Tibial nerve (tissue), 4 donors: Measurements from ENCODE around the gene PWWP2B. TPM values are rescaled to one million over a fixed set of nuclear protein-coding genes. Genes with fewer than 3 reads are reported as not detected.
"Not testable (repeated sequence)": the region's sequence is repeated elsewhere in the genome, so short reads cannot be mapped to it uniquely, and the experiment has no call there.

ENCODE experiments used
- DNase-seq, 2 donors: peaks; one replicate each; pipeline ENCODE4 v3.0.0-alpha.2; 2019; ENCODE audit warnings: low spot score in 2 of 2
- H3K27ac ChIP-seq, 4 donors: fragments of 200-600 bp; sonication (generic) in 3 of 4; one replicate each; pipeline ENCODE4 v1.5.1; 2017 to 2019; ENCODE audit warnings: mild to moderate bottlenecking in 1 of 4
- H3K27me3 ChIP-seq, 2 donors: fragments of 200-600 bp; sonication (generic) in 1 of 2; one replicate each; pipeline versions ENCODE4 v1.5.1 to v1.6.0; 2017 to 2019
- H3K36me3 ChIP-seq, 3 donors: fragments of 200-600 bp; sonication (generic); one replicate each; pipeline ENCODE4 v1.5.1; 2018 to 2019
- H3K4me1 ChIP-seq, 4 donors: fragments of 200-600 bp; sonication (generic) in 3 of 4; one replicate each; pipeline ENCODE4 v1.5.1; 2017 to 2019
- H3K4me3 ChIP-seq, 4 donors: fragments of 200-600 bp; sonication (generic) in 3 of 4; one replicate each; pipeline ENCODE4 v1.5.1; 2017 to 2019; ENCODE audit warnings: mild to moderate bottlenecking in 1 of 4, moderate library complexity in 1 of 4
- H3K9me3 ChIP-seq, 4 donors: fragments of 200-600 bp; sonication (generic) in 3 of 4; one replicate each; pipeline ENCODE4 v1.5.1; 2017 to 2019
- CTCF ChIP-seq, 5 experiments: fragments of 200-600 bp in 3 of 5; fragments of 450-650 bp in 2 of 5; sonication (generic) in 3 of 5; IDR thresholded peaks; one replicate each; pipeline ENCODE4 v1.5.1; 2016 to 2019; ENCODE audit warnings: antibody characterized with exemption in 5 of 5, mild to moderate bottlenecking in 3 of 5, moderate library complexity in 2 of 5
- EP300 ChIP-seq, 2 donors: sonication (generic); formaldehyde crosslinking; IDR thresholded peaks; one replicate each; pipeline ENCODE4 v1.6.1; 2017; ENCODE audit warnings: antibody characterized with exemption in 2 of 2, mild to moderate bottlenecking in 1 of 2
- POLR2A ChIP-seq, 2 donors: fragments of 450-650 bp; IDR thresholded peaks; one replicate each; pipeline ENCODE4 v1.6.1; 2017; ENCODE audit warnings: antibody characterized with exemption in 2 of 2, mild to moderate bottlenecking in 2 of 2, moderate library complexity in 2 of 2
- WGBS, 2 donors: methylation state at CpG; one replicate each; pipeline ENCODE4 v1.1.5; 2018; 5-methylcytosine and 5-hydroxymethylcytosine counted together
- total RNA-seq, 4 donors: library from RNA; depleted of rRNA; stranded (reverse); fragments of >200 nt; gene quantifications; one replicate each; pipeline ENCODE4 v1.1.0, GENCODE V29; 2016

The PWWP2B gene
- total RNA-seq, 4 donors from 2014 or later: 12.6 to 23.7 (median 15.1) TPM

DNA sequence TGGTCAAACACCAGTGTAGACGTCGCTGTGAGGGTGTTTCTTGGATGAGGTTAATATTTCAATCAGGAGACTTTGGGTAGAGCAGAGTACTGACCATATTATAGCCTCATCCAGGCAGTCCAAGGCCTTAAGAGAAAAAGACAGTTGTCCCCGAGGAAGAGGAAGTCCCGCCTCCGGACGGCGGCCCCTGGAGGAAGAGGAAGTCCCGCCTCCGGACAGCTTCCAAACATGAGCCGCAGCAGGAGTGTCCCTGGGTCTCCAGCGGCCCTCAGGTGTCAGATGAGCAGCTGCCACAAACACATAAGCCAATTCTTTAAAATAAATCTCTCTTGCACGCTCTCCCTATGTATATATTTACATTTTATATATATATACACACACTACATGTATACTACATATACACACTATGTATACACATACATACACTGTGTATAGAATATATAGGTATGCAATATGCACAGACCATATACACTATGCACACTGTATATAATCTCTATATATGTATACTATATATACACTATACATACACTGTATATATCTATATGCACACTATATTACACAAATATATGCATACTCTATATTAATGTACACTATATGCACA, 37.5 kb downstream of the PWWP2B start:
- Histone ChIP-seq H3K27me3 (no peaks in the 10 kb centered on the region), H3K36me3 (no peaks in the 10 kb centered on the region), H3K4me3 (no peak overlapping the region), H3K4me1 (peaks cover 0 to 9% (median 3%) of the 10 kb centered on the region in 4 donors), H3K9me3 (no peaks in the 10 kb centered on the region), H3K27ac (no peak overlapping the region)
- 51 to 71% methylated on average over 12 of the region's 12 CpGs for WGBS, 2 donors
- DNase-seq: no peak
- TF ChIP-seq CTCF (IDR thresholded peaks at IDR 0.05) (no peak), POLR2A (IDR thresholded peaks at IDR 0.05) (no peak), EP300 (IDR thresholded peaks at IDR 0.05) (no peak)

DNA sequence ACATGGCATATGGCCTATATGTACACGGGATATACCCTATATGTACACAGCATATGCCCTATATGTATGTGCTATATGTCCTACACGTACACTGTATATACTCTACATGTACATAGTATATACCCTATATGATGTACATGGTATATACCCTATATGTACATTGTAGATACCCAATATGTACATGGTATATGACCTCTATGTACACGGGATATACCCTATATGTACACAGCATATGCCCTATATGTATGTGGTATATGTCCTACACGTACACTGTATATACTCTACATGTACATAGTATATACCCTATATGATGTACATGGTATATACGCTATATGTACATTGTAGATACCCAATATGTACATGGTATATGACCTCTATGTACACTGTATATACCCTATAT, 38.3 kb downstream of the PWWP2B start:
- not testable (repeated sequence) for H3K4me1 ChIP-seq, DNase-seq, H3K36me3 ChIP-seq, H3K4me3 ChIP-seq, H3K9me3 ChIP-seq, H3K27ac ChIP-seq, H3K27me3 ChIP-seq
- WGBS, 2 donors: 93% methylated on average over 5 of the region's 5 CpGs

DNA sequence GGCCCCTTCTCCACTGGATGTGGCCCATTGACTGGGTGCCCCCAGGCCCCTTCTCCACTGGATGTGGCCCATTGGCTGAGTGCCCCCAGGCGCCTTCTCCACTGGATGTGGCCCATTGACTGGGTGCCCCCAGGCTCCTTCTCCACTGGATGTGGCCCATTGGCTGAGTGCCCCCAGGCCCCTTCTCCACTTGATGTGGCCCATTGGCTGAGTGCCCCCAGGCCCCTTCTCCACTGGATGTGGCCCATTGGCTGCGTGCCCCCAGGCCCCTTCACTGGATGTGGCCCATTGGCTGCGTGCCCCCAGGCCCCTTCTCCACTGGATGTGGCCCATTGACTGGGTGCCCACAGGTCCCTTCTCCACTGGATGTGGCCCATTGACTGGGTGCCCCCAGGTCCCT, 39.1 kb downstream of the PWWP2B start:
- H3K4me3 ChIP-seq, H3K36me3 ChIP-seq, DNase-seq, H3K9me3 ChIP-seq, H3K4me1 ChIP-seq, H3K27me3 ChIP-seq, H3K27ac ChIP-seq: not testable (repeated sequence)
- WGBS, 2 donors: 93 to 94% methylated on average over 3 of the region's 3 CpGs

- Histone ChIP-seq H3K36me3 (no peaks in the 10 kb centered on the region), H3K4me3 (no peak overlapping the region), H3K27me3 (no peaks in the 10 kb centered on the region), H3K27ac (no peak overlapping the region), H3K4me1 (peaks cover 0 to 4% (median 0%) of the 10 kb centered on the region in 4 donors), H3K9me3 (no peaks in the 10 kb centered on the region)
- TF ChIP-seq EP300 (IDR thresholded peaks at IDR 0.05) (no peak), CTCF (IDR thresholded peaks at IDR 0.05) (no peak), POLR2A (IDR thresholded peaks at IDR 0.05) (no peak)
- DNase-seq: no peak
- 87 to 94% methylated on average over 8 to 15 of the region's 15 CpGs for WGBS, 2 donors
These were observed 39.9 kb downstream of the PWWP2B start for GRCh38 chr10:132436861-132437410.

- Histone ChIP-seq H3K4me3 (no peak overlapping the region), H3K27ac (no peak overlapping the region), H3K36me3 (no peaks in the 10 kb centered on the region), H3K9me3 (no peaks in the 10 kb centered on the region), H3K4me1 (peaks cover 0 to 4% (median 0%) of the 10 kb centered on the region in 4 donors), H3K27me3 (no peaks in the 10 kb centered on the region)
- 86 to 94% methylated on average over 9 to 11 of the region's 13 CpGs for WGBS, 2 donors
- no peak for DNase-seq
- no peak for TF ChIP-seq CTCF (IDR thresholded peaks at IDR 0.05)
- TF ChIP-seq POLR2A (IDR thresholded peaks at IDR 0.05): no peak
- TF ChIP-seq EP300 (IDR thresholded peaks at IDR 0.05): no peak
These were observed 40.5 kb downstream of the PWWP2B start for GRCh38 chr10:132437541-132437950.

DNA sequence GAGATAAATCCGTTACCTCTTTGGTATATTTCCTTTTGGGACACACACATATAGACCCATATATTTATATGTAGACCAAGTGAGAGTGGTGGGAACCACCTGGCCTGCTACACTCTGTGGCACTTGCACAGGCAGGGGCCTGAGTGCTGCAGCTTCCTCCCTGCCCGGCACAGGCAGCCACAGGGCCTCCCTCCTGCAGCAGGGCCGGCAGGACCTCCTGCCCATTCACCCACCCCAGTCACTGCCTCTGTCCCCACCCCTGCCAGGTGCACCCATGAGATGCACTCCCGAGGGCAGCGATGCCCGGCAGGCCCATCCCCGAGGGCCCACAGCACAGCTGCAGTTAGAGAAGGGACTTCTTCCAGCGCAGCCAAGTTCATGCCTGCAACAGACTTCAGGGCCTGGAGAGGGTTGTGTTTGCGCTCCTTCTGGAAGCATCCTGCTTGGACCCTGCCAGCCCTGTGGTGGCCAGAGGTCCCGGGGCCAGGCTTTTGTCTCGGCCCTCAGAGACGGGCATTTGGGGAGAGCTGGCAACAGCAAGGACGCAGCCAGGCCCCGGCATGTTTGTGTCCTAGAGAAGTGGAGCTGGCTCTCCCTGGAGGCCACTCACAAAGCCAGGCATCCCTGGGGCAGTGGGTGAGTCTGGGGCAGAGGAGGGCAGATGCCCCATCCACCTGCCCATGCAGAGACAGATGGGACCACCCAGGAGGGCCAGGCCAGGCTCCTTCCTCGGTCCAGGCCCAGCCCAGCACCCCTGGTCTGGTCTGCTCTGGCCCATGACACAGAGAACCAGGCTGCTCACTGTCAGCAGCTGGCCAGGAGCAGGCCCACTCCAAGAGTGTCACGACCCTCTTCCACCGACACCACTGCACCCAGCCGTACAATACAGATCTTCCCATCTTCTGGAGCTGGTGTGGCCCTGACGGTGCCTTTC, 41.4 kb downstream of the PWWP2B start:
- H3K36me3 ChIP-seq: no peaks in the 10 kb centered on the region
- 72 to 89% methylated on average over 11 to 13 of the region's 19 CpGs for WGBS, 2 donors
- no peak for DNase-seq
- H3K27me3 ChIP-seq: no peaks in the 10 kb centered on the region
- H3K27ac ChIP-seq: no peak overlapping the region
- peaks cover 0 to 4% (median 0%) of the 10 kb centered on the region in 4 donors for H3K4me1 ChIP-seq
- TF ChIP-seq CTCF (IDR thresholded peaks at IDR 0.05) (no peak), EP300 (IDR thresholded peaks at IDR 0.05) (no peak), POLR2A (IDR thresholded peaks at IDR 0.05) (no peak)
- H3K9me3 ChIP-seq: no peaks in the 10 kb centered on the region
- no peak overlapping the region for H3K4me3 ChIP-seq
